Melanocyte of skin (primary cell): ENCODE measurements around the gene SEBOX. TPM values are rescaled to one million over a fixed set of nuclear protein-coding genes. Genes with fewer than 3 reads are reported as not detected.

Source experiments
- total RNA-seq, 2 donors: library from RNA; depleted of rRNA; stranded (reverse); fragments of >200 nt; gene quantifications; 2 replicates each; pipeline ENCODE4 v1.2.3, GENCODE V29; 2012

Gene SEBOX
- total RNA-seq: not detected

GRCh38 chr17:28364665-28365363 lies at the start of gene SEBOX:
SEBOX (minus strand) TSS chr17:28365199; CDS start chr17:28365151, 48 bp downstream.

GRCh38 chr17:28405632-28406472 lies 40.9 kb upstream of the SEBOX start, which contains the start of gene SLC46A1:
SLC46A1 (minus strand) TSS chr17:28406212; CDS start chr17:28406114, 98 bp downstream.

GRCh38 chr17:28371245-28372202 lies 6.5 kb upstream of the SEBOX start, which contains the start of gene SARM1:
SARM1 (plus strand) TSS chr17:28371694; CDS start chr17:28372033, 339 bp downstream.

GRCh38 chr17:28370035-28370743 lies 5.2 kb upstream of the SEBOX start, which contains the start of gene VTN:
VTN (minus strand) TSS chr17:28370307; CDS start chr17:28370203, 104 bp downstream.

GRCh38 chr17:28357061-28357900 lies 7.7 kb downstream of the SEBOX start, which contains the start of gene POLDIP2:
POLDIP2 (minus strand) TSS chr17:28357527; CDS start chr17:28357448, 79 bp downstream.

GRCh38 chr17:28335201-28335958 lies 29.6 kb downstream of the SEBOX start, which contains the start of the genes IFT20 and TNFAIP1:
IFT20 (minus strand) TSS chr17:28335472; CDS start chr17:28331985, 3,487 bp downstream.
TNFAIP1 (plus strand) TSS chr17:28335761; CDS start chr17:28339522, 3,761 bp downstream.

GRCh38 chr17:28318759-28319597 lies 46.0 kb downstream of the SEBOX start, which contains the start of gene TMEM97:
TMEM97 (plus strand) TSS chr17:28319200; CDS start chr17:28319240, 40 bp downstream.

Other genes with a start within 250 kb of the SEBOX start
- 10 to 100 TPM; 38.2 to 65.9 TPM for gene TMEM97, start 46.0 kb downstream of the SEBOX start, total RNA-seq
- gene IFT20, start 29.7 kb downstream of the SEBOX start, total RNA-seq: 10 to 100 TPM; 12.7 to 16.7 TPM
- gene TNFAIP1, start 29.4 kb downstream of the SEBOX start, total RNA-seq: 10 to 100 TPM; 34.4 to 38.3 TPM
- 10 to 100 TPM; 83.6 to 98.6 TPM for gene POLDIP2, start 7.7 kb downstream of the SEBOX start, total RNA-seq
- gene VTN, start 5.1 kb upstream of the SEBOX start, total RNA-seq: under 1 TPM in 1 of 2 donors, not detected in 1; 0.34 TPM
- gene SARM1, start 6.5 kb upstream of the SEBOX start, total RNA-seq: 10 to 100 TPM; 13.3 to 17.9 TPM
- 1 to 10 TPM; 3.7 to 7.6 TPM for gene SLC46A1, start 41.0 kb upstream of the SEBOX start, total RNA-seq
- not detected for gene SLC13A2, start 108.4 kb upstream of the SEBOX start, total RNA-seq
- not detected for gene FOXN1, start 141.1 kb upstream of the SEBOX start, total RNA-seq
- 10 to 100 TPM; 19.3 to 24.0 TPM for gene UNC119, start 187.4 kb upstream of the SEBOX start, total RNA-seq
- 10 to 100 TPM; 43.7 to 48.3 TPM for gene PIGS, start 206.3 kb upstream of the SEBOX start, total RNA-seq
- gene ALDOC, start 211.7 kb upstream of the SEBOX start, total RNA-seq: 10 to 100 TPM; 16.2 to 19.3 TPM
- gene SPAG5, start 233.8 kb upstream of the SEBOX start, total RNA-seq: 10 to 100 TPM; 32.0 to 72.9 TPM
- 1 to 10 TPM; 6.7 to 7.6 TPM for gene RSKR, start 249.0 kb upstream of the SEBOX start, total RNA-seq